D341Med (cell line): ENCODE measurements around the gene CIITA.
"Not testable (repeated sequence)": the region's sequence is repeated elsewhere in the genome, so short reads cannot be mapped to it uniquely, and the experiment has no call there.

Experiments used
- DNase-seq: peaks from one replicate; pipeline ENCODE4 v3.0.0; 2012; ENCODE audit warnings: low spot score

Gene CIITA

DNA sequence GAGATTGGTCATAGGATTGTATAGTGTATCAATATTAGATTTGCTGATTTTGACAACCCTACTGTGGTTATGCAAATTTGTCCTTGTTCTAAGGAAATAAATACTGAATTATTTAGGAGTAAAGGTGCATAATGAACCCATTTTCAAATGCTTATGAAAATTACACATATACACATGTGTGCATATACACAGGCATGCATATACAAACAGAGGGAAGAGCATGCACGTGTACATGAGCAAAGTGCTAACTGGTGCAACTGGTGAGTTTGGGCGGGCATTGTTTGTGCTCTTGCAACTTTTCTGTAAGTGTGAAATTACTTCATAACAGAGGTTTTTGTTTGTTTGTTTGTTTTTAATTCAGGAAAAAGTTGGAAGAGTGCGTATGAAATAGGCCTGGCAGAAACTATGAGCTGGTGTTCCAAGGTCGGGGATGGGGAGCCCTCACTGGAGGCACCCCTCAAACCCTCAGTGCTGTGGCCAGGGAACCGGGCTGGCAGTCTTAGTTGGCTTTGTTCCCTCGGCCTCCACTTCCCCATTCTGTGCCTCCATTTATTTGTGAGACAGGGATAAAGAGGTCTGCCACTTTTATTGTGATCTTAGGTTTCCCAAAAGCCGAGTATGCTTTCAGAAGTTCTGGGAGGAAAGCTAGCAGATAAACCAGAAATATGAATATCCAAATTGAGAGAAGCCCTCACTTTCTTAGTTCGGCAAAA, 59.4 kb downstream of the CIITA start:
- DNase-seq, result no peak

DNA sequence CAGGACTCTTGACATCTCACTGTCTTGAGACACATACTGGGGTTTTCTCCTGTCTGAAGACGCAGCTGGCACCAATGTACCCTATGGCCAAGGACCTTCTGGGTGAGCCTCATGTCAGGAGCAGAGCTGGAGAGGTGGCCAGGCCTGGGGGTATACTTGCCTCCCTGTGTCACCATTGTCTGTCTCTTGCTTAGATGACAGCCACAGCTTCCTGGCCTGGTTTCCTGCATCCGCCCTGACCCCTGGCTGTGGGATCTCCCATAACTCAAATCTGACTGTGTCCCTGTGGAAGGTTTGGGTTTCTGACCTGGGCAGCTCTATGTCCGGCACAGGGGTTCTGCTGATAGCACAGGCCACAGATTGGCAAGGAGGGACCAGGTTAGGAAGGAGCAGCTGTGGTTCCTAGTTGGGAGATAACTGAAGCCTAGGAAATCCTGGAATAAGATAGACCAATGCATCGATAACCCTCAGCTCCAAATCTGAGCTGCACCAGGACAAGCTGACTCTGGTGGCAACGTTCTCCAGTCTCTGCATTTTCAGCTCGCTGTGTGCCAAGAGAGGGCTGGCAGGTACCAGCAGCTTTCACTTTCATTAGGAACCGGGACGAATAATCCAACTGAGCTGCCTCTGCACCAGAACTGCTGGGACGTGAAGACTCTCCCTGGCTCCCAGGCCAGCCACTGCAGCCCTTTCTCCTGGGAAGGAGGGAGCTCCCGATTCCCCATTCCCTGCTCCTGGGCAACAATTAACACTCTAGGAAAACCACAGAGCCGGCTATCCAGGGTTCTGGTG, 60.3 kb downstream of the CIITA start:
- no peak for DNase-seq

DNA sequence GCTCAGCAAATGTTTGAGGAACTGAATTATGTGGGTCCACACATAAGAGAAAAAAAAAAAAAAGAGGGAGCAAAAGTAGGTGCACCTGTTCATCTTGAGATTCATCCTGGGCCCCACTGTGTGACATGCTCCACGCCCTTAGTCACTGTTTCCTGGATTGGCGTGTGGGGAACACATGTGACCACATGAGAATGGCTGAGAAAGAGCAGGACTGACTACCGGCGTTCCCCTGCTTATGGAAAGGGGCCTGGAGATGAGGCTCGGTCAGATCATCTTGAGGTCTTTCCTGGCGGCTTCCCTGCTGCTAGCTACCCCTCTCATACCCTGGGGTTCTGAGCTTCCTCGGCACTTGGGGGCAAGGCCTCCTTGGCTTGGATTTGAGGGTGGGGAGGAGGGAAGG, 61.3 kb downstream of the CIITA start:
- DNase-seq, result no peak

DNA sequence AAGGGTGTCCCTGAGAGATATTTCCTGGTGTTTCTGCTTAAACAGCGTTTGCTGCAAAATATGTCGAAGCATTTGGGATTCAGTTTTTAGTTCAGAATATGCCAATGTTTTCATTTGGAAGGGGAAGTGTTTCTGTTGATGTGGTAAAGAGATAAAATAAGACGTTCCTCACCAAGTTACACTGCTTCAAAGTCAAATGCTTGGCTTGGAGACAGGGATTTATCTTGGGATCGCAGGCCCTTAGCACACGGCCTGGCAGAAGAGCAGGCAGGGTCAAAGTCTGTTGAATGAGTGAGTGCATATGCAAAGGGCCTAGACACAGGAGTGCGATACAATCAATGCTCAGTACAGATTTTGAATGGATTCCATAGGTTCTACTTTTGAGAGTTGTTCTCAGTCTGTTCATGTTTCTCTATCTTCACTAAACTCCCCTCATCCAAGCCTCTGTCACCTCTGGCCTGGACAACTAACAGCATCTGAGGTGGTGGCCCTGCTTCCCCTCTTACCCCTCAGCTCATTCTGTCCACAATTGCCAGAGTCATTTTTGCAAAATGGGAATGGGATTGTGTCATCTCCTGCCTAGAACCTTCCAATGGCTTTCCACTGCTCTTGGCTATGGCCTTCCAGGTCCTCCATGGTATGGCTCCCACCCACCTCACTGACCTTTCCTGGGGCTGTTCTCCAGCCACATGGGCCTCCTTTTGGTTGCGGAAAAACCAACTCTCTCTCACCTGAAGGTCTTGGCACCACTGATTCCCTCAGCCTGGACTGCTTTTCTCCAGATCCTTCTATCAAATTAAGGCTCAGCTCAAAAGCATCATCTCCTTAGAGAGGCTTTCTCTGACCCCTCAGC, 62.0 kb downstream of the CIITA start:
- DNase-seq, result no peak

DNA sequence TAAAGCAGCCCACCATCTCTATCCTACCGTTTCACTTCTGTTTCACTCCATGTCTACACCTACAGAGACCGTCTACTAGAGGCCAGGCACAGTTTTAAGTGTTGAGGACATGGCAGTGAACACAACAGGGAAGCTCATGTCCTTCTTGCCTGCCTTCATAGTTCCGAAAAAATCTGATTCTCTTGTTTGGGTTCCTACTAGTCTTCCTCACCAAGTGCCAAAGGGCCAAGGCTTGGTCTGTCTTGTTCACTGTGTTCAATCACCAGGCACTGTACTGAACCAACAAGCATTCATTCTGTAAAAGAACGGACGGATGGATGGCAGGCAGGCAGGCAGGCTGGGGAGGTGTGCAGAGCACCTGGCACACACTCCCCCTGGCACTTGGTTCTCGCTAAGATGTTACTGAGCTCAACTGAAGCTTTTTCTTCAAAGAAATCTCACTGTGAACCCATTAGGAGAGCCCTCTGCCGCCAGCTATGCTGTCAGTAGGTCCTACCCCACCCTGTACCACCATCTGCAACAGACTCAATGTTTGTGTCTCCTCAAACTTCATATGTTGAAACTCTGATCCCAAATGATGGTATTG, 62.7 kb downstream of the CIITA start:
- DNase-seq, result no peak

DNA sequence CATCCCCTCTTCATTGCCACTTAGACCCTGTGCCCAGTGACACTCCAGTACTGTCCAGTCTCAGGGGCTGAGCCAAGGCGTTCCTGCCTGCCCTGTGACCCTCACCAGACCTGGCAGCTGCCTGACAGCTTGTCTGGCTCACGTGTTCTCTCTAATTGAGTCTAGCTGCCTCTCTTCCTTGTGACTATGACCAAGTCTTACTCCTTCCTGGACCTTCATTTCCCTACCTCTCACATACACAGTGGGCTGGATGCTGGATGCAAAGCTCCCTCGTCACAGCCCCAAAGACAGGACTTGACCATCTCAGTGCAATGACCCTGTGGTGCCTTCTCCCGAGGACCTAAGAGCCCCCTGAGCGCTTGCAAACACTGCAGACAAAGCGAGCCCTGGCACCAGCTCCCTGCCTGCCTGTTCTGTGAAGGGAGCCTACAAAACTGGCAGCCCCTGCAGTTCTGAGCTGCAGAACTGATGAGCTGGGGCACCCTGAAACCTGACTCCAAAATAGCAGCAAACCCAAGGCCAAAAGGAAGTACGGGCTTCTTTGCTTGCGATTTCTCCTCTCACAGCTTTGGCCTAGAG, 63.6 kb downstream of the CIITA start:
- DNase-seq, result no peak

DNA sequence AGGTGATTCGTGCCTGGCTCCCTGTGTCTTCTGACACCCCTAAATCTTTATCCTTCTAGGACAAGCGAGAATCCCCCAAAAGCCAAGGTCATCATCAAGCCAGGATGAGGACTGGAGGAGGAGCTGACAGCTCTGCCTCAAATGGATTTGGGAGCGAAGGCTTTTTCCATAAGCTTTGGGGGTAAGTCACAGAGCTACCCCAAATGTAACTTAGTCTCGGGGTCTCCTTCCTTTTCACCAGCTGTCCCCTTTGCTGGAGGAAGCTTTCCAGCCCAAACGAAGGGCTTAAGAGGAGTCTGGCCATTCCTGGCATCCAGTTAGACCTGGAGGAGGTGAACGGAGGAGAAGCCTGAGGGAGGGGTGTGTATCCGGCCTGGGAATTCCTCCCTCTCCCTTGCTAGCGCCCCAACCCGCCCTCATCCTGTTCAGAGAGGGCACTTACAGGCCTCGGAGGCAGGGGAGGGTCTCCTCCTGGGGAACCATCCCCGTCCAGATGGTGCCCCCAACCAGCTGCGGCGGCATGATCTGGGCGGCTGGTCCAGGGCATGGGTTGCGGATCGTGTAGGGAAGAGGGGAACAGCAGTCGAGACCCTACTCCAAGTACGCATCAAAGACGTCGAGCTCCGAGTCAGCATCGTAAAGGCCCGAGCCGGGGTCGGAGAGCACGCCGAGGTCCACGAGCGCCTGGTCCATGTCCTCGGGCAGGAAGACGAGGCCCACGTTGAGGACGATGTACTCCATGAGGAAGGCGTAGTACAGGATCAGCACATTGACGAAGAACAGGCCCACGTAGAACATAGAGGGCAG, 64.3 kb downstream of the CIITA start:
- no peak for DNase-seq

DNA sequence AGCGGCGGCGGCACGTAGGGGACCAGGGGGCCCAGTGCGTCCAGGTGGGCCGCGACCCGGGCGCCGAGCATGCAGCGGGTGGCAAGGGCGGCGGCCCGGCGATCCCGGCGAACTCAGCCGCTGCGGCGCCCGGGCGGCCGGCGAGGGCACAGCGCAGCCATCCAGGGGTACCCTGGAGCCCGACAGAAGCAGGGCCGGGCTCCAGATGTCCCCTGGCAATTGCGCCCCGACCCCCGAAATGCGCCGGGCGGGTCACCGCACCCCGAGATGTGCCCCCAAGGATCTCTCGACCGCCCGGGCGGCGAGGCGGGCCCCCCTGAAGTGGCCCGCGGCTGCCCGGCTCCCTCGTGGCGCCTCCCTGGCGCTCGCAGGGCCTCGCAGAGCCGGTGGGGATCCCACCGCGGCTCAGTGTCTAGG, 64.9 kb downstream of the CIITA start:
- not testable (repeated sequence) for DNase-seq

DNA sequence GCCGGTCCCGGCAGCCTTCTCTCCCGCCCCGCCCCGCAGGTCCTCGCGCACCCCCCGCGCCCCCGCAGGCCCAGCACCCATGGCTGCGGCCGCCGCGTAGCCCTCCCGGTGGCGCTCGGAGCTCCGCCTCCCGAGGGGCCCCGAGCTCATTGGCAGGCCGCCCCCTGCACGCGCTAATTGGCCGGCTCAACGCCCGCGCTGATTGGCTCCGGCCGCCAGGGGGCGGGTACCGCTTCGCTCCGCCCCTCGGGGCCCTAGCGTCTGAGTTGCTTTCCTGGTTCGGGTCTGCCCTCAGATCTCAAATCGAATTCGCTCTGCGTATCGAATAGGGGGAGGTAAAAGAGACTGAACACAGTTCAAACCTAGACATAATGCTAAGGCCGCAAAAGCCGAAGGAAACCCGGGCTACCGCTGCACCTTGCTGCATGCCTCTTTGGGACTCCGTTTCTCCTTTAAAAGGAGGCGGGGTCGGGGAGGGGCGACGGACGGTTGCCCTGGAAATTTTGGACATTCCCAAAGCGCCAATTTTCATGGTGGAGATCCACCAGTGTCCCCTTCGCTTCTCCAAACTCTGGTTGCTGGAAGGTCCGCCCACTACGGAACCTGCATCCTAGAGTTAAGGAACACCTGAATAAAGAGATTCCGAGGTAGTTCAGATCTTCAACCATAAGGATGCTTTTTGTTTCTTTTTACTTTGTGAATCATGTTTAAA, 65.5 kb downstream of the CIITA start, which contains the start of gene DEXI:
DEXI (minus strand) TSS at position 117 of the 712 bp plus-strand sequence. CDS start 463 bp downstream, outside the sequence.
- peak; percentile 98 for DNase-seq

DNA sequence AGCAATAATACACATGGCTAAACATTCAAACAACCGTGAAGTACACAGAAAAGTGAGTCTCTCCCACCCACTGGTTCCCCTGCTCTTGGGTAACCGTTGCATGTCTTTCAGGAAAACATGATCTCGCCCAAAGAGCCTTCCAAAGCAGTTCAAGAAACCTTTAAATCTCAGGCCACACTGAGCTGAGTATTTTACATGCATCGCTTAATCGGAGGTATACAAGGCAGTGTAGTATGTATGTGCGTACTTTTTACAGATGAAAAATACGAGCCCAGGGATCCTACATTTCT, 66.0 kb downstream of the CIITA start:
- no peak for DNase-seq

DNA sequence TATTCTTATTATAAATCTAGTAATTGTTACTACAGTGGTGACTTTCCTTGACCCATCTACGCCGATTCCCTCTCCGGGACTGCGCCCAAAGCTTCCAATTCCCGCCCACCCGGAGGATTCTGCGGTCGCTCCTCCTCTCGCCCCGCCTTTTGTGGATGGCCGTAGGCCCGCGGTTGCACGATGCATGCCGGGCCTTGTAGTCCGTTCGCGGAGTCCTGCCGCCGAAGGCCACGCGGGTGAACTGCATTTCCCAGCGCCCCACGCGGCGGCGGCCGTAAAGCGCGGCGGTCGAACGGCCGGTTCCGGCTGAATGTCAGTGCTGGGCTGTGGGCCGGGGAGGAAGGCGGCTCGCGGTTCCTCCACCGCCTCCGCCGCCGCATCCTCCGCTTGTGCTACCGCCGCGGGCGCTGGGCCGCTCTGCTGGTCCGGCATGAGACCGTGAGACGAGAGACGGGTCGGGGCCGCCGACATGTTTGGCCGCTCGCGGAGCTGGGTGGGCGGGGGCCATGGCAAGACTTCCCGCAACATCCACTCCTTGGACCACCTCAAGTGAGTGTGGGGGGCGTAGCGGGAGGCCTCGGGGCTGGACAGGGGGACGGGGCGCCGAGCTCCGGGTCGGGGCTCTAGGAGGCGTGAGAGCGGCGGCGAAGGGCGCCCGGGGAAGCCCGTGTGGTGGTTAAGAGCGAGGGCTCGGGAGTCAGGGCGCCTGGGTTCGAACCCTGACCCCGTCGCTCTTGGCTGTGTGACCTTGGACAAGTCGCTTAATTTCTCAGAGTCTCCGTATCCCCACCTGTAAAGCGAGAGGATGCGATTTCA, 67.5 kb downstream of the CIITA start, which contains the start of gene CLEC16A:
CLEC16A (plus strand) TSS at position 316 of the 816 bp plus-strand sequence; CDS start at position 470, 154 bp downstream.
- peak; percentile 93 for DNase-seq

DNA sequence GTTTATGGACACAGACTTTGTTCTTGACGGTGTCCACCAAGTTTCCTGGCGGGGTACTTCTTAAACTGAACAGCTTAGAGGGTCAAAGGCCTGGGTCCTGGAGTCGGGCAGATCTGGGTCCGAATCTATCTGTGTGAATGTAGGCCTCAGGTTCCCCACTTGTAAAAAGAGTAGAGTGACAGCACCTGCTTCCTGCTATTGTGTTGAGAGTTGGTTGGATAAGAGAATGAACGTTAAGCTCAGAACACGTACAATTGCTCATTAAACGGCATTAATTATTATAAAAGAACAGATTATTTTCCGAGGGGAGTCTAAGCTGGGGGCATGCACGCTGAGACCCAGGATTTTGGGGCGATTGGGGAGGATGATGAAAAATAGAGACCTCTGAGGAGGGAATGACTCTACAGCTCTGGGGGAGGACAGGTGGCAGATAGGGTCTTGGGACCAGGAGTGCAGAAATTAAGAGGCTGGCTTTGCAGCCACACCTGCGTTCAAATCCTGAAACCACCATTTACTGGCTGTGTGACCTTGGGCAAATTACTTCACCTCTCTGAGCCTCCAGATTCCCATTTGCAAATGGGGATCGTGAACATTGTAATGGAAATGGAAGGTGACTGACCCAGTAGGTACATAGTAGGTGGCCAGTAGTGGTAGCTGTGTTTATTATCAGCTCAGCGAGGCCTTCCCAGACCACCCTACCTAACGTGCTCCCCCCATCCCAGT, 68.2 kb downstream of the CIITA start:
- DNase-seq, result no peak

DNA sequence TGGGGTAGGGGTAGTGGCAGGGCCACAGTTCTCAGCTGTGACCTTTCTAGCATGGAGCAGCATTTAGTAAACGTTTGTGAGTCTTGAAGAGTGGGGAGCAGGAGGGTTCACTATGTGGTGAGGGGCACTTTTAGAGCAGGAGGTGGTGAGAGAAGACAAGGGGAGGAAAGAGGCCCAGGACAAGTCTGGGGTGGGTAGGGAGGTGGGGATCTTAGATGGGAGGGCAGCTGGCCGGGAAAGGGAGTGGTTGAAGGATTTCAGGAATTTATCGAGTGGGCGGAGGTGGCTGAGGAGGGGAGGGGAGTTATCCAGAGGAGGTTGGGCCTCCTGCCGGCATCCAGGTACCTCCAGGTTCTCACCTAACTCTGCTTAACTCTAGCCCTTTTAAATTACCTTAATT, 69.3 kb downstream of the CIITA start:
- DNase-seq, result no peak

DNA sequence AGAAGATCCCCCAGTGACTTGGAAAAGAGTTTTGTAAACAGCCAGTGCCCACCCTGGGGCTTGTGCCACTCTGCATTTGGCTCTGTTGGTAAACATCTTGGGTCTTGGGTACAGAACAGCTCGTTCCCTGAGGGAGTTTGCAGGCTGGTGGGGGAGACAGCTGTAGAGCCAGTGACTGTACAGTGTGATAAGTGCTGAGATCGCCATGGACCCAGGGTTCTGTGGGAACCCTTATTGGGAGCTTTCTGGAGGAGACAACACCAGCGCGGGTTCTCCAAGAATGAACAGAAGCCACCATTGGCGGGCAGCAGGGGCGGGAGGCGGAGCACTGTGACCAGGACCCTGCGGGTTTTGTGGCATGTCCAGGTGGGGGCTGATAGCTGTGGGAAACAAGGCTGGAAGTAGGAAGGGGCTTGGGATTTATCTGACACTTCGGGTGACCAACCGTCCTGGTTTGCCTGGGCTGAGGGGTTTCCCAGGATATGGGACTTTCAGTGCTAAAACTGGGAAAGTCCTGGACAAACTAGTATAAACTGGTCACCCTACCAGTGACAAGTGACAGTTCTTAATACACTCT, 70.3 kb downstream of the CIITA start:
- no peak for DNase-seq

DNA sequence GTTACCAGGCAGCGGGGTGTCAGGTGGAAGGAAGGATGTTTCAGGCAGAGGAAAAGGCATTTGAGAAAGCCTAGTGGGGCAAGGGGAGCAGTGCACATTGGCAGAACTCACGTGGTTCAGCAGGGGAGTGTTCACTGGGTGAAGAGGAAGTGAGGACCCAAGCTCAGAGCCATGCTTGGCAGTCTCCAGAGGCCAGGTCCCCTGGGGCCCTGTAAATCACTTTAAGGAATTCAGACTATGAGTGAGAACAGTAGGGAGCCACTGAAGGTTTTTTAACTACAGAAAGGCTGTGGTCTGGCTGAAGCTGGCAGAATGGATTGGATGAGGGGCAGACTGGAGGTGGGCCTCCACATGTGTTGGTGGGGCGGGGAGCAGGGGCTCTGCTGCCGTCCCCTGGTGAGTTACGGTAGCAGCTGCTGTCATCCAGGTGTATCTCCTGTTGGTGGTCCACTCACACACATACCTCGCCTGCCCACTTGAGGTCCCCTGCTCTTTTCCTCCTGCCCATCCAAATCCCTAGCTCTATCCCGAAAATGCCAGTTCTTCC, 72.5 kb downstream of the CIITA start:
- DNase-seq, result no peak

DNA sequence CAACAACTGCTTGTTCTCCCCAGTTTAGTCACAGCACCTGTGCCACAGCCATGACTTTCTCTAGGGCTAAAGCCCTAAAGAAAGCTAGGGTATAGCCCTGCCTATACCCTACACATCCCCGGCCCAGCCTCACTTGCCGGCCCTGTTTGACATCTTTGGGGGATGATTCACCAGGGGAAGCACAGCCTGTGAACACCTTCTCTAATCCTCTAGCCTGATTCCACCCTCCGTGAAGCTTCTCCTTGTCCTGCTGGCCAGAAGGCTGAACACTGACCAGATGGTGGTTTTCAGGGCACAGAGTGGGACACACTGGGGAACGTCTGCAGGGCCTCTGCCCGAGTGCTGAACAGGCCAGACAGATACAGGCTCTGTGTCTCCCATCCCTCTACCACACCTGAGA, 73.4 kb downstream of the CIITA start:
- no peak for DNase-seq

DNA sequence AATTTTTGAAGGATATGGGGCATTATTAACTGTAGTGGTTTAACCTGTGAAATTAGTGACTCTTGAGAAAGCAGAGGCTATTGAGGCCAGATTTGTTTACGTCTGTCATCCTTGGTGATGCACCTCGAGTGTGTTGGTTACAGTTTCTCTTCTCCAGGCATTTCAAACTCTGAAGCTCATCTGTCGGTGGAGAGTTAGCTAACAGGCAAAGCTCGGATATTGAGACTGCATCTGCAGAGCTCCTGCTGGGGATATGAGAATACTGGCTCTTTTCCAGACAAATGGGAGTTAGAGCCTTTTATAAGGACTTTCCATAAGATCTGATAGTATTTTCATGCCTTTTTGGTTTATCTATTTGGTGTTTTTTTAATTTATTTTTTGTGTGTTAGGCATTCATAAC, 74.0 kb downstream of the CIITA start:
- DNase-seq, result no peak

DNA sequence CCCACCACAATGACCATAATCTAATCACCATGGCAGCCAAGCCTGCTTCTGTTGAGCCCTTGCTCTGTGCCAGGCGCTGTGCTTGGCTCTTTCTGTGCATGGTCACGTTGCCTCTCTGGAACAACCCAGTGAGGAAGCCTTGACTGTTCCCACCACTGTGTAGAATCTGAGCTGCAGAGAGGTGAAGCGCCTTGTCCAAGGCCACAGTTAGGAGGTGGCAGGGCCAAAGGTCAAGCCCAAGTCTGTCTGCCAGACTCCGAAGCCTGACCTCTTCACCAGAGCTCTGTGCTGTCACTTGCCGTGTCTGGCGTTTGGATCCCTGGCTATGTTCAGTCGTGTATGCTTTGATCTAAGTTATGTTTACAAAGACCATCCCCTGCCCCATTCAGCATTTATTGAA, 77.9 kb downstream of the CIITA start:
- DNase-seq, result no peak
